ENCODE results near the gene EDRF1. TPM values are rescaled to one million over a fixed set of nuclear protein-coding genes. Genes with fewer than 3 reads are reported as not detected.

EDRF1 gene
- total RNA-seq, 1 experiment from 2014 or later = 49.2 TPM

GRCh38 chr10:125722811-125723210, 3.3 kb downstream of the EDRF1 start:
- H3K9ac ChIP-seq (ENCODE audit: low read length) = no peak overlapping the region
- H3K79me2 ChIP-seq (ENCODE audit: insufficient read depth, low read length) = peaks cover 44% of the 10 kb centered on the region
- ChIA-PET RAD21 (ENCODE audit: low non-redundant PET in 1 of 2, low total read pairs in 2 of 2, uncharacterized antibody in 2 of 2, unreplicated experiment in 2 of 2) (no interaction called here), POLR2A (no interaction called here), CTCF (no interaction called here)
- H3K4me3 ChIP-seq (replicated peaks in 1 of 2; ENCODE audit: low read depth in 1 of 2, low read length in 2 of 2) = no peak overlapping the region
- no peak overlapping the region for H2AFZ ChIP-seq (ENCODE audit: low read depth, low read length, poor library complexity, severe bottlenecking)
- no peak overlapping the region for H3K27ac ChIP-seq (ENCODE audit: low read depth, low read length)
- peaks cover 12 to 20% of the 10 kb centered on the region in 2 experiments for H3K4me1 ChIP-seq (ENCODE audit: control insufficient read depth in 1 of 2, insufficient read depth in 2 of 2, low read length in 2 of 2)
- peaks cover 59 to 65% of the 10 kb centered on the region in 2 experiments for H3K36me3 ChIP-seq (ENCODE audit: control insufficient read depth in 1 of 2, insufficient read depth in 2 of 2, low read length in 2 of 2)
- H3K4me2 ChIP-seq (ENCODE audit: low read length) = no peak overlapping the region
- no peak for TF ChIP-seq CBX3 (IDR thresholded peaks at IDR 0.05; ENCODE audit: low read depth)
- no peak for TF ChIP-seq EGR1 (IDR thresholded peaks at IDR 0.05; ENCODE audit: low read depth)
- no peak for TF ChIP-seq ZFX (IDR thresholded peaks at IDR 0.05)
- TF ChIP-seq ELF1 (IDR thresholded peaks at IDR 0.05; ENCODE audit: borderline replicate concordance, low read depth) = no peak
- no peak for TF ChIP-seq POLR2A (IDR thresholded peaks at IDR 0.05; ENCODE audit: borderline replicate concordance, extremely low read depth, insufficient read depth, insufficient read length)
- no peak for TF ChIP-seq RAD21 (IDR thresholded peaks at IDR 0.05; ENCODE audit: low read depth)
- no peak for TF ChIP-seq YY1 (IDR thresholded peaks at IDR 0.05; ENCODE audit: extremely low read depth, insufficient replicate concordance, low read depth, low read length)
- TF ChIP-seq ZNF274 (IDR thresholded peaks at IDR 0.05; ENCODE audit: low read depth, low read length) = no peak
- no peak for TF ChIP-seq SIN3A (IDR thresholded peaks at IDR 0.05; ENCODE audit: low read depth)
- no peaks in the 10 kb centered on the region; the same call in 1 of the 2 replicates for H4K20me1 ChIP-seq (ENCODE audit: insufficient read depth)
- no peaks in the 10 kb centered on the region for H3K9me3 ChIP-seq (ENCODE audit: control insufficient read depth in 1 of 2, insufficient read depth in 1 of 2, low read depth in 1 of 2, low read length in 2 of 2)
- H3K9me2 ChIP-seq (ENCODE audit: insufficient read depth) = no peaks in the 10 kb centered on the region
- DNase-seq (ENCODE audit: low read depth, low spot score) = no peak
- intact Hi-C loops (cut with micrococcal nuclease) = no loop called here
- no TSS peak for BruUV-seq (replicated peaks)
- H3K27me3 ChIP-seq (ENCODE audit: insufficient read depth, low read length) = no peaks in the 10 kb centered on the region
- ATAC-seq = no peak

- H4K20me1 ChIP-seq (ENCODE audit: insufficient read depth) = no peaks in the 10 kb centered on the region; the same call in 1 of the 2 replicates
- H3K79me2 ChIP-seq (ENCODE audit: insufficient read depth, low read length) = peaks cover 24% of the 10 kb centered on the region
- BruUV-seq (replicated peaks) = no TSS peak
- ChIA-PET POLR2A (no interaction called here), CTCF (no interaction called here), RAD21 (ENCODE audit: low non-redundant PET in 1 of 2, low total read pairs in 2 of 2, uncharacterized antibody in 2 of 2, unreplicated experiment in 2 of 2) (no interaction called here)
- H3K4me3 ChIP-seq (replicated peaks in 1 of 2; ENCODE audit: low read depth in 1 of 2, low read length in 2 of 2) = no peak overlapping the region
- no peak overlapping the region for H3K9ac ChIP-seq (ENCODE audit: low read length)
- H3K27ac ChIP-seq (ENCODE audit: low read depth, low read length) = no peak overlapping the region
- TF ChIP-seq CEBPB (IDR thresholded peaks at IDR 0.05; ENCODE audit: low read depth) = no peak
- no peak for TF ChIP-seq SRF (IDR thresholded peaks at IDR 0.05; ENCODE audit: low read depth)
- no peak for TF ChIP-seq TCF7L2 (IDR thresholded peaks at IDR 0.05; ENCODE audit: borderline replicate concordance, extremely low read depth, insufficient read depth, insufficient read length)
- TF ChIP-seq ATF3 (IDR thresholded peaks at IDR 0.05) = no peak
- no peak for TF ChIP-seq JUND (IDR thresholded peaks at IDR 0.05)
- TF ChIP-seq EZH2phosphoT487 (IDR thresholded peaks at IDR 0.05; ENCODE audit: borderline replicate concordance) = no peak
- no peak for TF ChIP-seq CTCF (IDR thresholded peaks at IDR 0.05 in 2 of 3, conservative IDR thresholded peaks at IDR 0.05 in 1 of 3; ENCODE audit: borderline replicate concordance in 1 of 3, insufficient read depth in 1 of 3, low read depth in 2 of 3, low read length in 2 of 3)
- no peak for TF ChIP-seq POLR2A (IDR thresholded peaks at IDR 0.05; ENCODE audit: borderline replicate concordance, extremely low read depth, insufficient read depth, insufficient read length)
- no peak for TF ChIP-seq CBX3 (IDR thresholded peaks at IDR 0.05; ENCODE audit: low read depth)
- no peak for TF ChIP-seq POLR2AphosphoS5 (IDR thresholded peaks at IDR 0.05; ENCODE audit: low read depth, low read length)
- ATAC-seq (no peak; the same call in 1 of the 2 replicates), DNase-seq (ENCODE audit: low read depth, low spot score) (no peak)
- H3K27me3 ChIP-seq (ENCODE audit: insufficient read depth, low read length) = no peaks in the 10 kb centered on the region
- no peaks in the 10 kb centered on the region for H3K9me2 ChIP-seq (ENCODE audit: insufficient read depth)
- no peaks in the 10 kb centered on the region for H3K9me3 ChIP-seq (ENCODE audit: control insufficient read depth in 1 of 2, insufficient read depth in 1 of 2, low read depth in 1 of 2, low read length in 2 of 2)
- no peaks in the 10 kb centered on the region for H3K4me1 ChIP-seq (ENCODE audit: control insufficient read depth in 1 of 2, insufficient read depth in 2 of 2, low read length in 2 of 2)
- H2AFZ ChIP-seq (ENCODE audit: low read depth, low read length, poor library complexity, severe bottlenecking) = no peak overlapping the region
- no peak overlapping the region for H3K4me2 ChIP-seq (ENCODE audit: low read length)
- peaks cover 86 to 96% of the 10 kb centered on the region in 2 experiments for H3K36me3 ChIP-seq (ENCODE audit: control insufficient read depth in 1 of 2, insufficient read depth in 2 of 2, low read length in 2 of 2)
- intact Hi-C loops (cut with micrococcal nuclease) = no loop called here
Measured at GRCh38 chr10:125726914-125727313, 7.4 kb downstream of the EDRF1 start.
